WTC11 (cell line): ENCODE results near the gene ZNF280D. TPM values are rescaled to one million over a fixed set of nuclear protein-coding genes. Genes with fewer than 3 reads are reported as not detected.

Source experiments
- ATAC-seq: fragments of 200-7000 bp; cut with Tn5 transposase; 2 replicates; pipeline ENCODE4 v1.10.0; 2021; ENCODE audit warnings: mild to moderate bottlenecking, moderate library complexity
- CTCF ChIA-PET: fragments of 300-600 bp; sonication (Branson Sonifier 250); formaldehyde crosslinking; loops from one replicate; lab custom pipeline; 2021; ENCODE audit warnings: antibody characterized with exemption; lab: Charles Lee
- POLR2A ChIA-PET: fragments of 350-600 bp; sonication (Branson Sonifier 250); formaldehyde crosslinking; loops from one replicate; lab custom pipeline; 2021; ENCODE audit warnings: antibody characterized with exemption; lab: Charles Lee
- DNase-seq: peaks from one replicate; pipeline ENCODE4 v3.0.0; 2021; ENCODE audit warnings: low spot score
- H3K27ac Mint-ChIP-seq: 2 replicates; pipeline ENCODE4 v1.8.0; 2021; ENCODE audit warnings: mixed read lengths
- H3K27me3 Mint-ChIP-seq: 2 replicates; pipeline ENCODE4 v1.8.0; 2021; ENCODE audit warnings: low read depth, mild to moderate bottlenecking, moderate library complexity, mixed read lengths
- H3K36me3 Mint-ChIP-seq: 2 replicates; pipeline ENCODE4 v1.8.0; 2021; ENCODE audit warnings: mixed read lengths
- H3K4me1 Mint-ChIP-seq: 2 replicates; pipeline ENCODE4 v1.8.0; 2022; ENCODE audit warnings: mixed read lengths
- H3K4me3 Mint-ChIP-seq: 2 replicates; pipeline ENCODE4 v1.8.0; 2021; ENCODE audit warnings: mild to moderate bottlenecking, moderate library complexity, mixed read lengths
- H3K9me3 Mint-ChIP-seq: 2 replicates; pipeline ENCODE4 v1.8.0; 2021; ENCODE audit warnings: mixed read lengths
- CBFB ChIP-seq: sonication (generic); formaldehyde crosslinking; IDR thresholded peaks from 2 replicates; pipeline ENCODE4 v1.8.1; 2022; ENCODE audit warnings: mild to moderate bottlenecking, low read depth, missing genetic modification reagents
- CREM ChIP-seq: sonication (generic); formaldehyde crosslinking; IDR thresholded peaks from 2 replicates; pipeline ENCODE4 v1.8.1; 2022; ENCODE audit warnings: mild to moderate bottlenecking, missing genetic modification reagents, moderate library complexity
- E2F1 ChIP-seq: sonication (generic); formaldehyde crosslinking; IDR thresholded peaks from 2 replicates; pipeline ENCODE4 v1.8.0; 2022; ENCODE audit warnings: mild to moderate bottlenecking, missing genetic modification reagents
- E2F5 ChIP-seq: sonication (generic); formaldehyde crosslinking; IDR thresholded peaks from 2 replicates; pipeline ENCODE4 v1.8.1; 2022; ENCODE audit warnings: mild to moderate bottlenecking, moderate library complexity, missing genetic modification reagents
- ELF4 ChIP-seq: sonication (generic); formaldehyde crosslinking; IDR thresholded peaks from 2 replicates; pipeline ENCODE4 v1.8.1; 2022; ENCODE audit warnings: low read depth, mild to moderate bottlenecking, moderate library complexity, missing genetic modification reagents
- GABPB1 ChIP-seq: sonication (generic); formaldehyde crosslinking; IDR thresholded peaks from 2 replicates; pipeline ENCODE4 v1.8.1; 2023; ENCODE audit warnings: mild to moderate bottlenecking, missing genetic modification reagents
- JUN ChIP-seq: sonication (generic); formaldehyde crosslinking; IDR thresholded peaks from 2 replicates; pipeline ENCODE4 v1.8.0; 2023; ENCODE audit warnings: mild to moderate bottlenecking, missing genetic modification reagents
- MXD4 ChIP-seq: fragments of 250-450 bp; sonication (Bioruptor Pico); IDR thresholded peaks from 2 replicates; pipeline ENCODE4 v1.8.0; 2021; ENCODE audit warnings: mild to moderate bottlenecking, moderate library complexity, borderline replicate concordance
- NFYB ChIP-seq: sonication (generic); formaldehyde crosslinking; conservative IDR thresholded peaks from 2 replicates; pipeline ENCODE4 v1.8.0; 2022; ENCODE audit warnings: low read depth, missing genetic modification reagents
- PRRX2 ChIP-seq: fragments of 250-450 bp; sonication (Bioruptor Pico); IDR thresholded peaks from 2 replicates; pipeline ENCODE4 v1.8.0; 2021; ENCODE audit warnings: mild to moderate bottlenecking
- RELA ChIP-seq: sonication (generic); formaldehyde crosslinking; IDR thresholded peaks from 2 replicates; pipeline ENCODE4 v1.8.1; 2022; ENCODE audit warnings: missing genetic modification reagents, mild to moderate bottlenecking, borderline replicate concordance
- RORB ChIP-seq: fragments of 250-450 bp; sonication (Bioruptor Pico); IDR thresholded peaks from 2 replicates; pipeline ENCODE4 v1.9.0; 2021; ENCODE audit warnings: mild to moderate bottlenecking
- SOX15 ChIP-seq: fragments of 250-450 bp; sonication (Bioruptor Pico); IDR thresholded peaks from 2 replicates; pipeline ENCODE4 v1.9.0; 2021; ENCODE audit warnings: mild to moderate bottlenecking
- SP1 ChIP-seq: sonication (generic); formaldehyde crosslinking; conservative IDR thresholded peaks from 2 replicates; pipeline ENCODE4 v1.8.1; 2022; ENCODE audit warnings: missing genetic modification reagents
- TEAD1 ChIP-seq: sonication (generic); formaldehyde crosslinking; IDR thresholded peaks from 2 replicates; pipeline ENCODE4 v1.8.0; 2022; ENCODE audit warnings: mild to moderate bottlenecking, missing genetic modification reagents
- ZNF219 ChIP-seq: sonication (generic); formaldehyde crosslinking; IDR thresholded peaks from 2 replicates; pipeline ENCODE4 v1.8.0; 2023; ENCODE audit warnings: missing genetic modification reagents, mild to moderate bottlenecking, borderline replicate concordance
- ZNF671 ChIP-seq: fragments of 250-450 bp; sonication (Bioruptor Pico); IDR thresholded peaks from 2 replicates; pipeline ENCODE4 v1.8.0; 2021; ENCODE audit warnings: mild to moderate bottlenecking
- total RNA-seq: library from RNA; stranded (reverse); gene quantifications from 3 replicates; pipeline ENCODE4 v1.2.3, GENCODE V29; 2021
- TF ChIP-seq, protein P1 (sequence below): sonication (generic); formaldehyde crosslinking; IDR thresholded peaks from 2 replicates; pipeline ENCODE4 v1.8.1; 2022; ENCODE audit warnings: missing genetic modification reagents, borderline replicate concordance
- TF ChIP-seq, protein P2 (sequence below): sonication (generic); formaldehyde crosslinking; IDR thresholded peaks from 2 replicates; pipeline ENCODE4 v1.8.1; 2022; ENCODE audit warnings: mild to moderate bottlenecking, missing genetic modification reagents, moderate library complexity, borderline replicate concordance
- TF ChIP-seq, protein P3 (sequence below): sonication (generic); formaldehyde crosslinking; IDR thresholded peaks from 2 replicates; pipeline ENCODE4 v1.8.0; 2023; ENCODE audit warnings: mild to moderate bottlenecking, missing genetic modification reagents
- TF ChIP-seq, protein P4 (sequence below): sonication (generic); formaldehyde crosslinking; IDR thresholded peaks from 2 replicates; pipeline ENCODE4 v1.8.0; 2023; ENCODE audit warnings: missing genetic modification reagents
- TF ChIP-seq, protein P5 (sequence below): fragments of 200-600 bp; IDR thresholded peaks from 2 replicates; pipeline ENCODE4 v1.8.0; 2022; ENCODE audit warnings: antibody characterized with exemption

Gene ZNF280D
- total RNA-seq, 1 experiment from 2014 or later, result 25.7 TPM

DNA sequence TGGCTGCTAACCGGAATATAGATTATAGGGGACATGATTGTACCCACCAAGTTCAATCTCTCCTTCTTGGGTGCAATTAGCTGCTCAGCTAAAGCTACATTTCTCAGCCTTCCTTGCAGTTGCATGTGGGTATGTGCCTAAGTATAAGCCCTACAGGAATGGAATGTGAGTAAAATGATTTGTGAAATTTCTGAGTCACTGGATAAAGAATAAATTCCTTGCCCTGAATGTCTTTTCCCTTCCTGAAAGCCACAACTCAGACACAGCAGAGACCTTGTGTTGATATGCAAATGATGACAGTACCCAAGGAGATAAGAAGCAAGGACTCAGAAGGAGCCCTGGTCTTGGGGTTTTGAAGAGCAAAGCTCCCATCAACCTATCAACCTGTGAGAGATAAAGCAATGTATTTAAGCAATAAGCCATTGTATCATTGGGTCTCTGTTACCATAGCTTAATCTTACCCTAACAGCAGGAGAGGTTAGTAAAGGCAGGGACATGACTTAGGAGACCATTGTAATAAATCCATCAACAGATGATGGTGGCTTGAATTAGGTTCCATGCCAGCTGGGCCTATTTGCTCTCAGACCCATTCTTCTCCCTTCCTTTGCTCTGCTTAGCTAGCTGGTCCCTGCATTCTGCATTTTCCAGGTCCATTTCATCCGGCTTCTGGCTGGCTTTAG, 25.6 kb upstream of the ZNF280D start:
- Mint-ChIP-seq H3K27ac (no peak overlapping the region), H3K4me1 (peaks cover 2% of the 10 kb centered on the region)
- peak; percentile 32; the same call in 1 of the 2 replicates for ATAC-seq
- no peak for DNase-seq
- TF ChIP-seq CBFB, result no peak
- TF ChIP-seq, protein P1, sequence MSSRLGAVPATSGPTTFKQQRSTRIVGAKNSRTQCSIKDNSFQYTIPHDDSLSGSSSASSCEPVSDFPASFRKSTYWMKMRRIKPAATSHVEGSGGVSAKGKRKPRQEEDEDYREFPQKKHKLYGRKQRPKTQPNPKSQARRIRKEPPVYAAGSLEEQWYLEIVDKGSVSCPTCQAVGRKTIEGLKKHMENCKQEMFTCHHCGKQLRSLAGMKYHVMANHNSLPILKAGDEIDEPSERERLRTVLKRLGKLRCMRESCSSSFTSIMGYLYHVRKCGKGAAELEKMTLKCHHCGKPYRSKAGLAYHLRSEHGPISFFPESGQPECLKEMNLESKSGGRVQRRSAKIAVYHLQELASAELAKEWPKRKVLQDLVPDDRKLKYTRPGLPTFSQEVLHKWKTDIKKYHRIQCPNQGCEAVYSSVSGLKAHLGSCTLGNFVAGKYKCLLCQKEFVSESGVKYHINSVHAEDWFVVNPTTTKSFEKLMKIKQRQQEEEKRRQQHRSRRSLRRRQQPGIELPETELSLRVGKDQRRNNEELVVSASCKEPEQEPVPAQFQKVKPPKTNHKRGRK (CRISPR knock-in tag), result 0 out of 2 replicates have a peak, but pooled peaks have one; percentile 25
- TF ChIP-seq, all 79 proteins: peak for 1
- no peaks in the 10 kb centered on the region for H3K36me3 Mint-ChIP-seq
- H3K4me3 Mint-ChIP-seq, result no peak overlapping the region
- ChIA-PET CTCF (interaction anchor here (1.3 kb wide), 1 partner anchor 19 kb away, joined by 5 read pairs; no protein-coding TSS in a partner anchor), POLR2A (no interaction called here)
- no peaks in the 10 kb centered on the region for H3K9me3 Mint-ChIP-seq
- no peaks in the 10 kb centered on the region; the same call in 1 of the 2 replicates for H3K27me3 Mint-ChIP-seq

DNA sequence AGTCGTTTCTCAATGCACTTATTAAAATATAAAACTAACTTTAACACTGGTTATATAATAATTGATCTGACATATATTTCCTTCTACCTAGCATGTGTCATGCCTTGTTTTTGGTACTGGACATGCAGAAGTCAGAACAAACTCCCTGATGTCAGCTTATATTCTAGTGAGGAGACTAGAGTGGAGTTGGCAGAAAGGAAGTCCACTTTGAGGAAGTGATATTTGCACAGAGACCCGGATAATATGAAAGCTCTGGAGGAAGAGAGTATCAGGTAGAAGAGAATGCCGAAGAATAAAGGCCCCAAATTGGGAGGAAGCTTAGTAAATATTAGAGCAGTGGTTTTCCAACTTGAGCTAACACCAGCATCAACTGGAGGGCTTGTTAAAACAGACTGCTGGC, 24.6 kb upstream of the ZNF280D start:
- H3K36me3 Mint-ChIP-seq, result no peaks in the 10 kb centered on the region
- H3K9me3 Mint-ChIP-seq, result no peaks in the 10 kb centered on the region
- DNase-seq (no peak), ATAC-seq (no peak)
- peaks cover 2% of the 10 kb centered on the region for H3K4me1 Mint-ChIP-seq
- no peak overlapping the region for H3K4me3 Mint-ChIP-seq
- POLR2A ChIA-PET, result no interaction called here
- TF ChIP-seq MXD4 (CRISPR knock-in tag), result no peak
- TF ChIP-seq JUN (CRISPR knock-in tag), result no peak
- TF ChIP-seq, protein P2, sequence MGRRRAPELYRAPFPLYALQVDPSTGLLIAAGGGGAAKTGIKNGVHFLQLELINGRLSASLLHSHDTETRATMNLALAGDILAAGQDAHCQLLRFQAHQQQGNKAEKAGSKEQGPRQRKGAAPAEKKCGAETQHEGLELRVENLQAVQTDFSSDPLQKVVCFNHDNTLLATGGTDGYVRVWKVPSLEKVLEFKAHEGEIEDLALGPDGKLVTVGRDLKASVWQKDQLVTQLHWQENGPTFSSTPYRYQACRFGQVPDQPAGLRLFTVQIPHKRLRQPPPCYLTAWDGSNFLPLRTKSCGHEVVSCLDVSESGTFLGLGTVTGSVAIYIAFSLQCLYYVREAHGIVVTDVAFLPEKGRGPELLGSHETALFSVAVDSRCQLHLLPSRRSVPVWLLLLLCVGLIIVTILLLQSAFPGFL (CRISPR knock-in tag), result no peak
- TF ChIP-seq, protein P3, sequence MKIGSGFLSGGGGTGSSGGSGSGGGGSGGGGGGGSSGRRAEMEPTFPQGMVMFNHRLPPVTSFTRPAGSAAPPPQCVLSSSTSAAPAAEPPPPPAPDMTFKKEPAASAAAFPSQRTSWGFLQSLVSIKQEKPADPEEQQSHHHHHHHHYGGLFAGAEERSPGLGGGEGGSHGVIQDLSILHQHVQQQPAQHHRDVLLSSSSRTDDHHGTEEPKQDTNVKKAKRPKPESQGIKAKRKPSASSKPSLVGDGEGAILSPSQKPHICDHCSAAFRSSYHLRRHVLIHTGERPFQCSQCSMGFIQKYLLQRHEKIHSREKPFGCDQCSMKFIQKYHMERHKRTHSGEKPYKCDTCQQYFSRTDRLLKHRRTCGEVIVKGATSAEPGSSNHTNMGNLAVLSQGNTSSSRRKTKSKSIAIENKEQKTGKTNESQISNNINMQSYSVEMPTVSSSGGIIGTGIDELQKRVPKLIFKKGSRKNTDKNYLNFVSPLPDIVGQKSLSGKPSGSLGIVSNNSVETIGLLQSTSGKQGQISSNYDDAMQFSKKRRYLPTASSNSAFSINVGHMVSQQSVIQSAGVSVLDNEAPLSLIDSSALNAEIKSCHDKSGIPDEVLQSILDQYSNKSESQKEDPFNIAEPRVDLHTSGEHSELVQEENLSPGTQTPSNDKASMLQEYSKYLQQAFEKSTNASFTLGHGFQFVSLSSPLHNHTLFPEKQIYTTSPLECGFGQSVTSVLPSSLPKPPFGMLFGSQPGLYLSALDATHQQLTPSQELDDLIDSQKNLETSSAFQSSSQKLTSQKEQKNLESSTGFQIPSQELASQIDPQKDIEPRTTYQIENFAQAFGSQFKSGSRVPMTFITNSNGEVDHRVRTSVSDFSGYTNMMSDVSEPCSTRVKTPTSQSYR (CRISPR knock-in tag), result no peak
- TF ChIP-seq RELA, result no peak
- no peak for TF ChIP-seq RORB (CRISPR knock-in tag)
- no peak for TF ChIP-seq PRRX2
- no peak for TF ChIP-seq TEAD1
- no peak for TF ChIP-seq E2F1 (CRISPR knock-in tag)
- no peak for TF ChIP-seq ELF4 (CRISPR knock-in tag)
- TF ChIP-seq GABPB1 (CRISPR knock-in tag), result no peak
- TF ChIP-seq, protein P4, sequence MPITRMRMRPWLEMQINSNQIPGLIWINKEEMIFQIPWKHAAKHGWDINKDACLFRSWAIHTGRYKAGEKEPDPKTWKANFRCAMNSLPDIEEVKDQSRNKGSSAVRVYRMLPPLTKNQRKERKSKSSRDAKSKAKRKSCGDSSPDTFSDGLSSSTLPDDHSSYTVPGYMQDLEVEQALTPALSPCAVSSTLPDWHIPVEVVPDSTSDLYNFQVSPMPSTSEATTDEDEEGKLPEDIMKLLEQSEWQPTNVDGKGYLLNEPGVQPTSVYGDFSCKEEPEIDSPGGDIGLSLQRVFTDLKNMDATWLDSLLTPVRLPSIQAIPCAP (CRISPR knock-in tag), result no peak
- TF ChIP-seq SOX15 (CRISPR knock-in tag), result no peak
- no peak for TF ChIP-seq ZNF671
- TF ChIP-seq ZNF219, result no peak
- TF ChIP-seq NFYB (CRISPR knock-in tag), result no peak
- no peak for TF ChIP-seq CREM (CRISPR knock-in tag)
- TF ChIP-seq SP1 (CRISPR knock-in tag), result no peak
- TF ChIP-seq E2F5 (CRISPR knock-in tag), result no peak
- TF ChIP-seq, protein P5, sequence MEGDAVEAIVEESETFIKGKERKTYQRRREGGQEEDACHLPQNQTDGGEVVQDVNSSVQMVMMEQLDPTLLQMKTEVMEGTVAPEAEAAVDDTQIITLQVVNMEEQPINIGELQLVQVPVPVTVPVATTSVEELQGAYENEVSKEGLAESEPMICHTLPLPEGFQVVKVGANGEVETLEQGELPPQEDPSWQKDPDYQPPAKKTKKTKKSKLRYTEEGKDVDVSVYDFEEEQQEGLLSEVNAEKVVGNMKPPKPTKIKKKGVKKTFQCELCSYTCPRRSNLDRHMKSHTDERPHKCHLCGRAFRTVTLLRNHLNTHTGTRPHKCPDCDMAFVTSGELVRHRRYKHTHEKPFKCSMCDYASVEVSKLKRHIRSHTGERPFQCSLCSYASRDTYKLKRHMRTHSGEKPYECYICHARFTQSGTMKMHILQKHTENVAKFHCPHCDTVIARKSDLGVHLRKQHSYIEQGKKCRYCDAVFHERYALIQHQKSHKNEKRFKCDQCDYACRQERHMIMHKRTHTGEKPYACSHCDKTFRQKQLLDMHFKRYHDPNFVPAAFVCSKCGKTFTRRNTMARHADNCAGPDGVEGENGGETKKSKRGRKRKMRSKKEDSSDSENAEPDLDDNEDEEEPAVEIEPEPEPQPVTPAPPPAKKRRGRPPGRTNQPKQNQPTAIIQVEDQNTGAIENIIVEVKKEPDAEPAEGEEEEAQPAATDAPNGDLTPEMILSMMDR, result no peak
- CTCF ChIA-PET, result interaction anchor here (1.0 kb wide), 1 partner anchor 18 kb away, joined by 4 read pairs; no protein-coding TSS in a partner anchor
- H3K27ac Mint-ChIP-seq, result no peak overlapping the region
- H3K27me3 Mint-ChIP-seq, result no peaks in the 10 kb centered on the region; the same call in 1 of the 2 replicates
